Right cardiac atrium (tissue), 5 donors: ENCODE data around the gene CDK5RAP2. TPM values are rescaled to one million over a fixed set of nuclear protein-coding genes. Genes with fewer than 3 reads are reported as not detected.
A peak's percentile ranks its signal among the peaks of the same experiment; 100 is the strongest.
"Not testable (repeated sequence)": the region's sequence is repeated elsewhere in the genome, so short reads cannot be mapped to it uniquely, and the experiment has no call there.

Experiments used
- ATAC-seq, 2 donors: fragments of 200-7000 bp; cut with Tn5 transposase; one replicate each; pipeline versions ENCODE4 v1.8.0 to v1.9.1; 2020; ENCODE audit warnings: moderate library complexity in 2 of 2, mild to moderate bottlenecking in 1 of 2
- DNase-seq, 3 donors: peaks; one replicate each; pipeline ENCODE4 v3.0.0-alpha.2; 2020
- H3K27ac ChIP-seq: one replicate; pipeline ENCODE4 v1.5.1; 2013; ENCODE audit warnings: mild to moderate bottlenecking, low read length, control low read depth, moderate library complexity
- H3K27me3 ChIP-seq: one replicate; pipeline ENCODE4 v1.6.1; 2013; ENCODE audit not compliant: control insufficient read depth, insufficient read depth
- H3K4me1 ChIP-seq: one replicate; pipeline ENCODE4 v1.6.1; 2013; ENCODE audit warnings: low read length; ENCODE audit not compliant: control insufficient read depth, insufficient read depth
- H3K4me3 ChIP-seq: one replicate; pipeline ENCODE4 v1.5.1; 2013; ENCODE audit warnings: low read length, control low read depth
- H3K9me3 ChIP-seq: one replicate; pipeline ENCODE4 v1.6.1; 2013; ENCODE audit warnings: low read length; ENCODE audit not compliant: control insufficient read depth
- WGBS: extraction: QIAGEN DNeasy Blood & Tissue Kit; methylation state at CpG from one replicate; pipeline ENCODE4 v1.1.7; 2013; 5-methylcytosine and 5-hydroxymethylcytosine counted together
- intact Hi-C, 4 donors: fragments of 100-400 bp; cut with DNase I; formaldehyde crosslinking; loops; one replicate each; pipeline versions ENCODE4 v1.11.0 to v1.14.0; 2022 to 2023
- long read RNA-seq, 4 donors: library from polyadenylated mRNA; unstranded; transcript quantifications; one replicate each; pipeline ENCODE4 v2.0.0, GENCODE V29; 2020 to 2021
- polyA plus RNA-seq: library from polyadenylated mRNA; stranded (reverse); fragments of 200-250 nt; gene quantifications from one replicate; pipeline ENCODE4 v1.2.3, GENCODE V29; 2013
- total RNA-seq, 4 donors: library from RNA; stranded (reverse); fragmentation: NEBNext Ultra II Directional; extraction: Animal tissue kit (Norgen Biotek cat#: 25700); gene quantifications; one replicate each; pipeline ENCODE4 v1.2.1, GENCODE V29; 2021
- donor health status: healthy with polysubstance abuse.
- donor health status: DM: no; HTN: yes; CAD: no.
- donor health status: DM: no; HTN: no; CAD: no.
- donor health status: DM: no; HTN: yes; CAD: no; lungs with severe emphysema.
- donor health status: DM: yes; HTN: yes; CAD: no.

The CDK5RAP2 gene
- 10 to 100 TPM; 45.2 to 63.6 (median 48.3) TPM for total RNA-seq
- 28.0 TPM for polyA plus RNA-seq
- long read RNA-seq, donor 1, full-length matches to known transcripts, result 4 of 45 reads
- long read RNA-seq, donor 1, partial matches to known transcripts, result 35 of 45 reads
- long read RNA-seq, donor 1, other reads (novel, unspliced or antisense), result 6 of 45 reads
- long read RNA-seq, donor 2, full-length matches to known transcripts, result 5 of 22 reads
- long read RNA-seq, donor 2, partial matches to known transcripts, result 12 of 22 reads
- long read RNA-seq, donor 2, other reads (novel, unspliced or antisense), result 5 of 22 reads
- long read RNA-seq, donor 3, partial matches to known transcripts, result 32 of 63 reads
- long read RNA-seq, donor 3, other reads (novel, unspliced or antisense), result 29 of 63 reads
- long read RNA-seq, donor 4, full-length matches to known transcripts, result 3 of 20 reads
- long read RNA-seq, donor 4, partial matches to known transcripts, result 9 of 20 reads
- long read RNA-seq, donor 4, other reads (novel, unspliced or antisense), result 8 of 20 reads

- Histone ChIP-seq H3K4me1 (peaks cover 6% of the 10 kb centered on the region), H3K4me3 (peak within 1 kb of the TSS; percentile 98), H3K9me3 (no peaks in the 10 kb centered on the region), H3K27ac (peak within 1 kb of the TSS; percentile 63), H3K27me3 (no peaks in the 10 kb centered on the region)
- ATAC-seq (peak; percentile 98), DNase-seq (peak; percentile 95 to 98 (median 97))
- 11% methylated on average over 33 of the region's 33 CpGs for WGBS
- intact Hi-C loops, result no loop called here
These were observed at the start of gene CDK5RAP2 for GRCh38 chr9:120580051-120580896. Gene CDK5RAP2, minus strand, starts transcription at chr9:120580167. Its CDS starts 189 bp downstream, at chr9:120579978.

- H3K27ac ChIP-seq, H3K4me1 ChIP-seq, DNase-seq, intact Hi-C loops, H3K4me3 ChIP-seq, H3K27me3 ChIP-seq, H3K9me3 ChIP-seq, ATAC-seq: not testable (repeated sequence)
- WGBS, result 94% methylated on average over 3 of the region's 3 CpGs
These were observed 49.0 kb upstream of the CDK5RAP2 start for GRCh38 chr9:120628925-120629497.

- H3K27me3 ChIP-seq, result no peaks in the 10 kb centered on the region
- ATAC-seq, result no peak
- peaks cover 3% of the 10 kb centered on the region for H3K4me1 ChIP-seq
- no peak overlapping the region for H3K4me3 ChIP-seq
- WGBS, result 76% methylated on average over 4 of the region's 4 CpGs
- intact Hi-C loops, result no loop called here
- H3K9me3 ChIP-seq, result no peaks in the 10 kb centered on the region
- H3K27ac ChIP-seq, result no peak overlapping the region
- no peak for DNase-seq
These were observed 48.4 kb upstream of the CDK5RAP2 start for GRCh38 chr9:120628207-120628924.

GRCh38 chr9:120627073-120627472 lies 47.1 kb upstream of the CDK5RAP2 start:
- Histone ChIP-seq H3K4me1 (peaks cover 3% of the 10 kb centered on the region), H3K9me3 (no peaks in the 10 kb centered on the region), H3K27ac (no peak overlapping the region), H3K4me3 (no peak overlapping the region), H3K27me3 (no peaks in the 10 kb centered on the region)
- intact Hi-C loops, result no loop called here
- 54% methylated on average over 2 of the region's 2 CpGs for WGBS
- ATAC-seq, result no peak
- DNase-seq, result no peak

- Histone ChIP-seq H3K27ac (no peak overlapping the region), H3K4me3 (no peak overlapping the region), H3K4me1 (peaks cover 3% of the 10 kb centered on the region), H3K27me3 (no peaks in the 10 kb centered on the region), H3K9me3 (no peaks in the 10 kb centered on the region)
- intact Hi-C loops, result no loop called here
- WGBS, result 58% methylated on average over 1 of the region's 1 CpG
- ATAC-seq (no peak), DNase-seq (no peak)
These were observed 46.5 kb upstream of the CDK5RAP2 start for GRCh38 chr9:120626512-120626911.

- peaks cover 3% of the 10 kb centered on the region for H3K4me1 ChIP-seq
- H3K9me3 ChIP-seq, result no peaks in the 10 kb centered on the region
- WGBS, result 87% methylated on average over 6 of the region's 6 CpGs
- intact Hi-C loops, result no loop called here
- ATAC-seq (peak in 1 of 2 donors; percentile 61), DNase-seq (no peak)
- no peak overlapping the region for H3K4me3 ChIP-seq
- H3K27ac ChIP-seq, result no peak overlapping the region
- H3K27me3 ChIP-seq, result no peaks in the 10 kb centered on the region
These were observed 45.3 kb upstream of the CDK5RAP2 start for GRCh38 chr9:120625222-120625621.

GRCh38 chr9:120622790-120623189 lies 42.8 kb upstream of the CDK5RAP2 start:
- DNase-seq, result no peak
- ATAC-seq, result no peak
- Histone ChIP-seq H3K4me1 (peaks cover 3% of the 10 kb centered on the region), H3K4me3 (no peak overlapping the region), H3K27me3 (no peaks in the 10 kb centered on the region), H3K27ac (no peak overlapping the region), H3K9me3 (no peaks in the 10 kb centered on the region)
- intact Hi-C loops, result no loop called here

- ATAC-seq, result no peak
- intact Hi-C loops, result no loop called here
- Histone ChIP-seq H3K9me3 (no peaks in the 10 kb centered on the region), H3K4me1 (peaks cover 3% of the 10 kb centered on the region), H3K27ac (no peak overlapping the region), H3K27me3 (no peaks in the 10 kb centered on the region), H3K4me3 (no peak overlapping the region)
- WGBS, result 84% methylated on average over 1 of the region's 1 CpG
- no peak for DNase-seq
These were observed 42.0 kb upstream of the CDK5RAP2 start for GRCh38 chr9:120621941-120622340.

GRCh38 chr9:120619751-120620655 lies 40.0 kb upstream of the CDK5RAP2 start:
- peak; percentile 70 to 84 for ATAC-seq
- peaks cover 3% of the 10 kb centered on the region for H3K4me1 ChIP-seq
- WGBS, result 46% methylated on average over 8 of the region's 8 CpGs
- DNase-seq, result peak in 2 of 3 donors; percentile 25 to 49
- intact Hi-C loops, result no loop called here
- H3K27ac ChIP-seq, result no peak overlapping the region
- no peak overlapping the region for H3K4me3 ChIP-seq
- no peaks in the 10 kb centered on the region for H3K27me3 ChIP-seq
- no peaks in the 10 kb centered on the region for H3K9me3 ChIP-seq
